ENCODE measurements around the gene TANK. TPM values are rescaled to one million over a fixed set of nuclear protein-coding genes. Genes with fewer than 3 reads are reported as not detected.
A peak's percentile ranks its signal among the peaks of the same experiment; 100 is the strongest.

Gene TANK
- total RNA-seq, 1 experiment from 2014 or later = 52.5 TPM

DNA sequence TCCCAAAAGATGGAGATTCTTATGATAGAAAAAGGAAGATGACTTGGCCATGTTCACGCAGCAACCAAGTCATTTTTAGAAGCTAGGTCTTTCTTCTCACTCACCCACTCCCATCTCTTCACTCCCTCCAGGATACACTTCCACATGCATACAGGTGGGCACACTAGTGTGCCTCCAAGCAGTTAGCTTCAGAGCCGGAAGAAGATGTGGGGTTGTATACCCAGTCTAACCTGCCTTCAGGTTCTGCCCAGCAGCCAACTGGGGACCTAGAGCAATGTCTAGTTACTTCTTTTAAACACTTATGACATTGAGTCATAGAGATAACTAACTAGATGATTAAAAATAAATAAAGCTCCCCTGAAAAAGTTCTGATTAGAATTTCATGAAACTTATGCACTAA is 21.8 kb upstream of the TANK start (continued):
- TF ChIP-seq ZNF274 (IDR thresholded peaks at IDR 0.05; ENCODE audit: low read depth, low read length) (no peak), CEBPB (IDR thresholded peaks at IDR 0.05; ENCODE audit: low read depth) (no peak)
- TF ChIP-seq, protein P1, sequence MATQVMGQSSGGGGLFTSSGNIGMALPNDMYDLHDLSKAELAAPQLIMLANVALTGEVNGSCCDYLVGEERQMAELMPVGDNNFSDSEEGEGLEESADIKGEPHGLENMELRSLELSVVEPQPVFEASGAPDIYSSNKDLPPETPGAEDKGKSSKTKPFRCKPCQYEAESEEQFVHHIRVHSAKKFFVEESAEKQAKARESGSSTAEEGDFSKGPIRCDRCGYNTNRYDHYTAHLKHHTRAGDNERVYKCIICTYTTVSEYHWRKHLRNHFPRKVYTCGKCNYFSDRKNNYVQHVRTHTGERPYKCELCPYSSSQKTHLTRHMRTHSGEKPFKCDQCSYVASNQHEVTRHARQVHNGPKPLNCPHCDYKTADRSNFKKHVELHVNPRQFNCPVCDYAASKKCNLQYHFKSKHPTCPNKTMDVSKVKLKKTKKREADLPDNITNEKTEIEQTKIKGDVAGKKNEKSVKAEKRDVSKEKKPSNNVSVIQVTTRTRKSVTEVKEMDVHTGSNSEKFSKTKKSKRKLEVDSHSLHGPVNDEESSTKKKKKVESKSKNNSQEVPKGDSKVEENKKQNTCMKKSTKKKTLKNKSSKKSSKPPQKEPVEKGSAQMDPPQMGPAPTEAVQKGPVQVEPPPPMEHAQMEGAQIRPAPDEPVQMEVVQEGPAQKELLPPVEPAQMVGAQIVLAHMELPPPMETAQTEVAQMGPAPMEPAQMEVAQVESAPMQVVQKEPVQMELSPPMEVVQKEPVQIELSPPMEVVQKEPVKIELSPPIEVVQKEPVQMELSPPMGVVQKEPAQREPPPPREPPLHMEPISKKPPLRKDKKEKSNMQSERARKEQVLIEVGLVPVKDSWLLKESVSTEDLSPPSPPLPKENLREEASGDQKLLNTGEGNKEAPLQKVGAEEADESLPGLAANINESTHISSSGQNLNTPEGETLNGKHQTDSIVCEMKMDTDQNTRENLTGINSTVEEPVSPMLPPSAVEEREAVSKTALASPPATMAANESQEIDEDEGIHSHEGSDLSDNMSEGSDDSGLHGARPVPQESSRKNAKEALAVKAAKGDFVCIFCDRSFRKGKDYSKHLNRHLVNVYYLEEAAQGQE (IDR thresholded peaks at IDR 0.05; ENCODE audit: low read depth) = no peak

GRCh38 chr2:161139098-161139987 is 20.9 kb upstream of the TANK start:
- no peak for ATAC-seq
- H3K79me2 ChIP-seq (ENCODE audit: insufficient read depth, low read length) = peaks cover 15% of the 10 kb centered on the region; the same call in 1 of the 2 replicates
- TF ChIP-seq SRF (IDR thresholded peaks at IDR 0.05; ENCODE audit: low read depth) (peak; percentile 19; the same call in 1 of the 2 replicates), EZH2phosphoT487 (IDR thresholded peaks at IDR 0.05; ENCODE audit: borderline replicate concordance) (no peak)
- TF ChIP-seq, protein P2, sequence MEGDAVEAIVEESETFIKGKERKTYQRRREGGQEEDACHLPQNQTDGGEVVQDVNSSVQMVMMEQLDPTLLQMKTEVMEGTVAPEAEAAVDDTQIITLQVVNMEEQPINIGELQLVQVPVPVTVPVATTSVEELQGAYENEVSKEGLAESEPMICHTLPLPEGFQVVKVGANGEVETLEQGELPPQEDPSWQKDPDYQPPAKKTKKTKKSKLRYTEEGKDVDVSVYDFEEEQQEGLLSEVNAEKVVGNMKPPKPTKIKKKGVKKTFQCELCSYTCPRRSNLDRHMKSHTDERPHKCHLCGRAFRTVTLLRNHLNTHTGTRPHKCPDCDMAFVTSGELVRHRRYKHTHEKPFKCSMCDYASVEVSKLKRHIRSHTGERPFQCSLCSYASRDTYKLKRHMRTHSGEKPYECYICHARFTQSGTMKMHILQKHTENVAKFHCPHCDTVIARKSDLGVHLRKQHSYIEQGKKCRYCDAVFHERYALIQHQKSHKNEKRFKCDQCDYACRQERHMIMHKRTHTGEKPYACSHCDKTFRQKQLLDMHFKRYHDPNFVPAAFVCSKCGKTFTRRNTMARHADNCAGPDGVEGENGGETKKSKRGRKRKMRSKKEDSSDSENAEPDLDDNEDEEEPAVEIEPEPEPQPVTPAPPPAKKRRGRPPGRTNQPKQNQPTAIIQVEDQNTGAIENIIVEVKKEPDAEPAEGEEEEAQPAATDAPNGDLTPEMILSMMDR (IDR thresholded peaks at IDR 0.05 in 2 of 3, conservative IDR thresholded peaks at IDR 0.05 in 1 of 3; ENCODE audit: borderline replicate concordance in 1 of 3, insufficient read depth in 1 of 3, low read depth in 2 of 3, low read length in 2 of 3) = 0 out of 6 replicates have a peak, but pooled peaks of 1 of the 3 experiments have one; percentile 10
- H3K9me2 ChIP-seq (ENCODE audit: insufficient read depth) = no peaks in the 10 kb centered on the region
- POLR2A ChIA-PET = no interaction called here
- H3K9ac ChIP-seq (ENCODE audit: low read length) = no peak overlapping the region
- peak overlapping the region; percentile 80; the same call in 1 of the 2 replicates for H3K4me2 ChIP-seq (ENCODE audit: low read length)
- no TSS peak for BruUV-seq (replicated peaks)
- no peaks in the 10 kb centered on the region for H3K27me3 ChIP-seq (ENCODE audit: insufficient read depth, low read length)
- no peak overlapping the region for H3K4me3 ChIP-seq (replicated peaks in 1 of 2; ENCODE audit: low read depth in 1 of 2, low read length in 2 of 2)
- DNase-seq (ENCODE audit: low read depth, low spot score) = no peak
- no peaks in the 10 kb centered on the region for H3K9me3 ChIP-seq (ENCODE audit: control insufficient read depth in 1 of 2, insufficient read depth in 1 of 2, low read depth in 1 of 2, low read length in 2 of 2)
- peaks cover 40 to 52% of the 10 kb centered on the region in 2 experiments for H3K4me1 ChIP-seq (ENCODE audit: control insufficient read depth in 1 of 2, insufficient read depth in 2 of 2, low read length in 2 of 2)
- no peaks in the 10 kb centered on the region for H3K36me3 ChIP-seq (ENCODE audit: control insufficient read depth in 1 of 2, insufficient read depth in 2 of 2, low read length in 2 of 2)
- peak overlapping the region; percentile 36; the same call in 1 of the 2 replicates for H3K27ac ChIP-seq (ENCODE audit: low read depth, low read length)
- RAD21 ChIA-PET (ENCODE audit: low non-redundant PET in 1 of 2, low total read pairs in 2 of 2, uncharacterized antibody in 2 of 2, unreplicated experiment in 2 of 2) = no interaction called here
- intact Hi-C loops (cut with micrococcal nuclease) = no loop called here
- H2AFZ ChIP-seq (ENCODE audit: low read depth, low read length, poor library complexity, severe bottlenecking) = peak overlapping the region; percentile 3
- CTCF ChIA-PET = no interaction called here
- no peaks in the 10 kb centered on the region for H4K20me1 ChIP-seq (ENCODE audit: insufficient read depth)

Measured in HCT116 (cell line).